GM06990 (cell line): Measurements from ENCODE around the gene WLS.

Experiments used
- DNase-seq: peaks from one replicate; pipeline ENCODE4 v3.0.0-alpha.2; 2011; ENCODE audit not compliant: insufficient read length; ENCODE audit errors: extremely low read depth
- H3K27me3 ChIP-seq: replicated peaks from 2 replicates; pipeline ENCODE4 v1.6.0; 2011; ENCODE audit warnings: low read length; ENCODE audit not compliant: control insufficient read depth, insufficient read depth
- H3K36me3 ChIP-seq: 2 replicates; pipeline ENCODE4 v1.5.1; 2011; ENCODE audit warnings: low read length; ENCODE audit not compliant: control insufficient read depth, insufficient read depth
- H3K4me3 ChIP-seq: replicated peaks from 2 replicates; pipeline ENCODE4 v1.5.1; 2011; ENCODE audit warnings: low read depth, mild to moderate bottlenecking, control low read depth, low read length
- TF ChIP-seq, protein P1 (sequence below): IDR thresholded peaks from 2 replicates; pipeline ENCODE4 v1.5.1; 2011; ENCODE audit warnings: low read length, control low read depth, mild to moderate bottlenecking, inconsistent platforms; ENCODE audit not compliant: insufficient read depth, poor library complexity, severe bottlenecking

Gene WLS

DNA sequence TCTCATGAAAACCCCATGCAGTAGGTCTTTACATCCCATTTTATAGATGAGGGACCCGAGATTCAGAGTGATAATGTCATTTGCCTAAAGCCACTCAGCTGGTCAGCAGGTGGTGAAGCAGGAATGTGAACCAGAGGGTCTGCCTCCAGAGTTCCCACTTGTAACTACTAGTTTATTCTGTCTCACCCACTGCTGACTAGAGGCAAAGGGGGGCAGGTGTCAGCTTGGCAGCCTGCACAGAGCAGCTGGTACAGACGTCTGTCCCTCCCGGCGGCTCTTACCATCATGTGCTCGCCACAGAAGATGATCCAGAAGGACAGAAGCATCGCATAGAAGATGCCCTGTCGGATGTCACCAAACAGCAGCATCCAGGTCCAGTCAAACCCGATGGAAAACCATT lies 82.4 kb downstream of the WLS start:
- TF ChIP-seq, protein P1, sequence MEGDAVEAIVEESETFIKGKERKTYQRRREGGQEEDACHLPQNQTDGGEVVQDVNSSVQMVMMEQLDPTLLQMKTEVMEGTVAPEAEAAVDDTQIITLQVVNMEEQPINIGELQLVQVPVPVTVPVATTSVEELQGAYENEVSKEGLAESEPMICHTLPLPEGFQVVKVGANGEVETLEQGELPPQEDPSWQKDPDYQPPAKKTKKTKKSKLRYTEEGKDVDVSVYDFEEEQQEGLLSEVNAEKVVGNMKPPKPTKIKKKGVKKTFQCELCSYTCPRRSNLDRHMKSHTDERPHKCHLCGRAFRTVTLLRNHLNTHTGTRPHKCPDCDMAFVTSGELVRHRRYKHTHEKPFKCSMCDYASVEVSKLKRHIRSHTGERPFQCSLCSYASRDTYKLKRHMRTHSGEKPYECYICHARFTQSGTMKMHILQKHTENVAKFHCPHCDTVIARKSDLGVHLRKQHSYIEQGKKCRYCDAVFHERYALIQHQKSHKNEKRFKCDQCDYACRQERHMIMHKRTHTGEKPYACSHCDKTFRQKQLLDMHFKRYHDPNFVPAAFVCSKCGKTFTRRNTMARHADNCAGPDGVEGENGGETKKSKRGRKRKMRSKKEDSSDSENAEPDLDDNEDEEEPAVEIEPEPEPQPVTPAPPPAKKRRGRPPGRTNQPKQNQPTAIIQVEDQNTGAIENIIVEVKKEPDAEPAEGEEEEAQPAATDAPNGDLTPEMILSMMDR: no peak
- no peaks in the 10 kb centered on the region for H3K36me3 ChIP-seq
- DNase-seq: no peak
- H3K27me3 ChIP-seq: peaks cover 3% of the 10 kb centered on the region
- H3K4me3 ChIP-seq: no peak overlapping the region

DNA sequence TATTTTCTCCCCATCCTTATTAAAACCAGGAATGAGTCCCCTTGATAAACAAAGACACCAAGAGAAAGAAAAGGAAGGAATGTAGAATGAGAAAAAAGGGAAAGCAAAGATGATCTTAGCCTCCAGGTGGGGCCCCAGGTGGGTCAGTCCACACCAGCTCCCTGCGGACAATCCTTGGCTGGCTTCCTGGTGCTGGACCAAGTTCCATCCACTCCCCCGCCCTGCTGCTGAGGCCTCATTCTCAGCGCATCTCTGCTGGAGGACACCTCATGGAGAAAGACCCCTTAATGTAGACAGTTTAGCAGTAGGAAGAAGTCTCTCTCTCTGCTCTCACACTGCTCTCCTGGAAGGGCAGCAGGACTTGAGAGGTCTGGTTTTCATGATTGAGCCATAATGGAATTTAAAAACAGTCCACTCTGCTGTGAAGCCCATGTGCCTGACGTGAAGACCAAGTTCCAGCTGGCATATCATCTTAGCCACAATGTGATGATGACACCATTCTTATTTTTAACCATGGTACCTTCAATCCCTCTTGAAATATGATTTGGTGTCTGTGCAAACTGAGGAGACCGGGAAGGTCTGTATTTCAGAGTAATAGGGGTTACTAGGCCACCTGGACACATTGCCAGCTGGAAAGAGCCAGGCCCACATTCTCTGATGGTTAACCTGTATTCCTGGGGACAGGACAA lies 83.1 kb downstream of the WLS start:
- peaks cover 3% of the 10 kb centered on the region for H3K27me3 ChIP-seq
- TF ChIP-seq, protein P1: no peak

DNA sequence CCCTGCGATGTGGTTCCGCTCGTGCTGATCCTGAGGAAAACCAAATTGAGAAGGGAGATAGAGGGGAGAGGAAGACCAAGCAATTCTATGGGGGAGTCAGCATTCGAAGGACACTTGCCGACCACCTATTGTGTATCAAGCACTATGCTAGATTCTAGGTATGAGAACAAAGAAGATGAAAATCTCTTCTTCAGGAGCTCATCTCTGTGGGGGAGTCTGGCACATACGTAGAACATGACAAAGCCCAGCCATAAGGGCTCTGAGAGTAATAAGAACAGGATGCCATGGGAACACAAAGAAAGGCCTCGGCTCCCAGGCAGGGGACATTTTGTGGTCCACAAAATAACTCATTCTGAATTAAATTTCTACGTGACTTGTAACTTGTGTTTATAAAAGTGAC lies 83.7 kb downstream of the WLS start:
- DNase-seq: no peak
- Histone ChIP-seq H3K4me3 (no peak overlapping the region), H3K27me3 (peaks cover 3% of the 10 kb centered on the region), H3K36me3 (no peaks in the 10 kb centered on the region)
- TF ChIP-seq, protein P1: no peak

More for the DNA sequence above, 83.1 kb downstream of the WLS start:
- no peak for DNase-seq
- Histone ChIP-seq H3K36me3 (no peaks in the 10 kb centered on the region), H3K4me3 (no peak overlapping the region)

DNA sequence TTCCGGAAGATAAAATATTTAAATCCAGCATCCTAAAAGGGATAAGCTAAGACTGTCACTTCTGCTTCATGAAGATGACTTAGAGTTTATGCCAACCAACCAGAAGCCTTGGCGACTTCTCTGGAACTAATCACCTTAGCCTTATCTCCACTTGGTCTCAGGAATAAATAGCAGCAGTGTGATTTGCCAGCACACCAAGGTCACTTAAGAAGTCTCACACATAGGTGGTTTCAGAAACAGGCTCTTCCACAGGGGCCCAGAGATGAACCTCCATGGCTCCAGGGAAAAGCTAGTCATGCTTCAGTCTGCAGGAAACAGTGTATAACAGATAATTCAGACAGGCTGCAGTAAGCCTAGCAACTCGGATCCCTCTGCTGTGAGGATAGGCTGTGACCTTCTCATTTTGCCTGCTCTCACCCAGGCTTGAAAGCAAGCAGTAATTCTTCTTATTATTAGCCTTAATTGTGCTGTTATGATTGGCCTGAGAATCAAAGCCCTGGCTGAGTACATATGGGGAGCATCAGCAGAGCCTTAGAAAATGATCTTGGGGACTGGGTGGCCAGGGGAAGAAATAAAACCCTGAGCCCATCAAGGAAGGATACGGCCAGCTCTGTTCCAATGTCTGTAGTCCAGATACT lies 84.7 kb downstream of the WLS start:
- H3K36me3 ChIP-seq: no peaks in the 10 kb centered on the region
- TF ChIP-seq, protein P1: no peak
- H3K4me3 ChIP-seq: no peak overlapping the region
- DNase-seq: no peak
- peaks cover 3% of the 10 kb centered on the region for H3K27me3 ChIP-seq

DNA sequence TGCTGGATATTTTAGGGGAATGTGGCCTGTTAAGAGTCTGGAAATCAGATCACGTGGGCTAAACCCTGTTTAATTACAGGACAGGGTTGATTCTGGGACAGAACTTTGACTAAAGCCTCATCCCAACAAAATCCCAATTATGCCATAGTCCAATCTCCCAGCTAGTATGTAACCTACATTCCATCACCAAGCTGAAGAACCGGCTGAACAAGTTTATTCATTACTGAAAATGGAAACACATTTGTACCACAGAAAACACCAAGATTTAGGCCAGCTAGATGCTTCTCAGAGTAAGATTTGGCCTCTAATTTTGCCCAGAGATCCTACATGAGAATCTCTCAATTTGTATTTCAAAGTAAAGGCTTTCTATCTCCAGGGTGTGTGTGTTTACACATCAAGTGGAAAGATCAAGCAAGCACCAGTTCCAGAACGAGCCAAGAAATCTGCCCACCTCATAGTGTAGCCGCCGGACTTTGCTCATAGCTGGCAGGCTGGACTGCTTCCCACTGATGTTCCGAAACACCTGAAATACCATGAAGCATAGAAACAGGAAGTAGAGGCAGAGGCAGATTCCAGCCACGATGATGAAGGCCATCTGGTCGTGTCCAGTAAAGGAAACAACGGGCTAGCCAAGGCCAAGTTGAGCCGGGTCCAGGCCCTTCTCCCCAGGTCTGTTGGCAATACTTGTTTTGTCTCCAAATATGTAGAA lies 86.8 kb downstream of the WLS start:
- Histone ChIP-seq H3K36me3 (no peaks in the 10 kb centered on the region), H3K4me3 (no peak overlapping the region), H3K27me3 (peaks cover 3% of the 10 kb centered on the region)
- DNase-seq: no peak
- TF ChIP-seq, protein P1: no peak
